ENCODE data around the gene EVC2.

GRCh38 chr4:5746250-5746649 lies 37.9 kb upstream of the EVC2 start:
- TF ChIP-seq, protein P1, sequence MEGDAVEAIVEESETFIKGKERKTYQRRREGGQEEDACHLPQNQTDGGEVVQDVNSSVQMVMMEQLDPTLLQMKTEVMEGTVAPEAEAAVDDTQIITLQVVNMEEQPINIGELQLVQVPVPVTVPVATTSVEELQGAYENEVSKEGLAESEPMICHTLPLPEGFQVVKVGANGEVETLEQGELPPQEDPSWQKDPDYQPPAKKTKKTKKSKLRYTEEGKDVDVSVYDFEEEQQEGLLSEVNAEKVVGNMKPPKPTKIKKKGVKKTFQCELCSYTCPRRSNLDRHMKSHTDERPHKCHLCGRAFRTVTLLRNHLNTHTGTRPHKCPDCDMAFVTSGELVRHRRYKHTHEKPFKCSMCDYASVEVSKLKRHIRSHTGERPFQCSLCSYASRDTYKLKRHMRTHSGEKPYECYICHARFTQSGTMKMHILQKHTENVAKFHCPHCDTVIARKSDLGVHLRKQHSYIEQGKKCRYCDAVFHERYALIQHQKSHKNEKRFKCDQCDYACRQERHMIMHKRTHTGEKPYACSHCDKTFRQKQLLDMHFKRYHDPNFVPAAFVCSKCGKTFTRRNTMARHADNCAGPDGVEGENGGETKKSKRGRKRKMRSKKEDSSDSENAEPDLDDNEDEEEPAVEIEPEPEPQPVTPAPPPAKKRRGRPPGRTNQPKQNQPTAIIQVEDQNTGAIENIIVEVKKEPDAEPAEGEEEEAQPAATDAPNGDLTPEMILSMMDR (IDR thresholded peaks at IDR 0.05): no peak
- no peak for TF ChIP-seq EZH2 (IDR thresholded peaks at IDR 0.05; ENCODE audit: borderline replicate concordance, insufficient read depth, low read depth, low read length, poor library complexity, severe bottlenecking)
